HEK293 (cell line): ENCODE results near the gene MYLK4.

Source experiments
- CTCF ChIA-PET: fragments of 350-600 bp; formaldehyde crosslinking; extraction: SDS; loops from one replicate; lab custom pipeline; 2021; ENCODE audit warnings: antibody characterized with exemption; lab: Yijun Ruan, JAX
- POLR2A ChIA-PET: fragments of 300-600 bp; formaldehyde crosslinking; extraction: SDS; loops from one replicate; lab custom pipeline; 2020; ENCODE audit warnings: antibody characterized with exemption, inconsistent platforms; lab: Yijun Ruan, JAX
- H3K27ac ChIP-seq: fragments of 200-500 bp; sonication (Bioruptor generic); 2 replicates; pipeline ENCODE4 v1.5.1; 2014; ENCODE audit warnings: low read depth, low read length, control low read depth, inconsistent platforms; ENCODE audit errors: extremely low read depth
- H3K36me3 ChIP-seq, 2 experiments: fragments of 200-500 bp in 1 of 2; sonication (Bioruptor generic) in 1 of 2; 1 replicate in 1 of 2; 2 replicates in 1 of 2; pipeline ENCODE4 v1.5.1; 2014 to 2017; ENCODE audit warnings: inconsistent platforms in 2 of 2, low read length in 2 of 2; ENCODE audit not compliant: control insufficient read depth in 2 of 2, insufficient read depth in 1 of 2
- H3K4me1 ChIP-seq: fragments of 200-500 bp; sonication (Bioruptor generic); 2 replicates; pipeline ENCODE4 v1.5.1; 2014; ENCODE audit warnings: mild to moderate bottlenecking, low read length, inconsistent platforms; ENCODE audit not compliant: control insufficient read depth, insufficient read depth
- H3K4me3 ChIP-seq: 2 replicates; pipeline ENCODE4 v1.5.1; 2011; ENCODE audit warnings: low read depth, mild to moderate bottlenecking, control low read depth, low read length, moderate library complexity
- H3K9me3 ChIP-seq: fragments of 200-500 bp; sonication (Bioruptor generic); 2 replicates; pipeline ENCODE4 v1.5.1; 2014; ENCODE audit warnings: low read depth, low read length, inconsistent platforms; ENCODE audit not compliant: control insufficient read depth, insufficient read depth
- KLF17 ChIP-seq: fragments of 450-650 bp; formaldehyde crosslinking; IDR thresholded peaks from 2 replicates; pipeline ENCODE4 v1.5.1; 2016; ENCODE audit warnings: missing biosample characterization, missing genetic modification characterization
- REST ChIP-seq: fragments of 450-650 bp; formaldehyde crosslinking; IDR thresholded peaks from 2 replicates; pipeline ENCODE4 v1.5.1; 2016; ENCODE audit warnings: missing biosample characterization, missing genetic modification characterization
- SCRT2 ChIP-seq: fragments of 450-650 bp; formaldehyde crosslinking; IDR thresholded peaks from 2 replicates; pipeline ENCODE4 v1.5.1; 2016; ENCODE audit warnings: missing biosample characterization, missing genetic modification characterization
- ZBTB10 ChIP-seq: fragments of 450-650 bp; formaldehyde crosslinking; IDR thresholded peaks from 2 replicates; pipeline ENCODE4 v1.5.1; 2016; ENCODE audit warnings: missing biosample characterization, missing genetic modification characterization
- ZBTB20 ChIP-seq: fragments of 450-650 bp; formaldehyde crosslinking; IDR thresholded peaks from 2 replicates; pipeline ENCODE4 v1.5.1; 2016; ENCODE audit warnings: missing biosample characterization, missing genetic modification characterization
- ZNF114 ChIP-seq: fragments of 450-650 bp; formaldehyde crosslinking; IDR thresholded peaks from 2 replicates; pipeline ENCODE4 v1.5.0; 2017; ENCODE audit warnings: missing biosample characterization, missing genetic modification characterization
- ZNF140 ChIP-seq: fragments of 450-650 bp; formaldehyde crosslinking; IDR thresholded peaks from 2 replicates; pipeline ENCODE4 v1.5.1; 2016; ENCODE audit warnings: missing biosample characterization, missing genetic modification characterization
- ZNF174 ChIP-seq: fragments of 450-650 bp; formaldehyde crosslinking; IDR thresholded peaks from 2 replicates; pipeline ENCODE4 v1.5.0; 2017; ENCODE audit warnings: missing biosample characterization, mild to moderate bottlenecking, missing genetic modification characterization
- ZNF2 ChIP-seq: fragments of 450-650 bp; formaldehyde crosslinking; IDR thresholded peaks from 2 replicates; pipeline ENCODE4 v1.5.1; 2016; ENCODE audit warnings: missing biosample characterization, missing genetic modification characterization
- ZNF311 ChIP-seq: fragments of 450-650 bp; formaldehyde crosslinking; IDR thresholded peaks from 2 replicates; pipeline ENCODE4 v1.5.1; 2017; ENCODE audit warnings: missing biosample characterization, missing genetic modification characterization, borderline replicate concordance
- ZNF37A ChIP-seq: fragments of 450-650 bp; IDR thresholded peaks from 2 replicates; pipeline ENCODE4 v1.5.1; 2018; ENCODE audit warnings: missing biosample characterization, missing genetic modification characterization
- ZNF488 ChIP-seq: fragments of 450-650 bp; formaldehyde crosslinking; IDR thresholded peaks from 2 replicates; pipeline ENCODE4 v1.5.1; 2016; ENCODE audit warnings: missing biosample characterization, missing genetic modification characterization
- ZNF585B ChIP-seq: fragments of 450-650 bp; formaldehyde crosslinking; IDR thresholded peaks from 2 replicates; pipeline ENCODE4 v1.5.1; 2016; ENCODE audit warnings: missing biosample characterization, missing genetic modification characterization
- ZNF600 ChIP-seq: fragments of 450-650 bp; formaldehyde crosslinking; IDR thresholded peaks from 2 replicates; pipeline ENCODE4 v1.5.1; 2016; ENCODE audit warnings: missing biosample characterization, missing genetic modification characterization
- ZNF623 ChIP-seq: fragments of 450-650 bp; formaldehyde crosslinking; IDR thresholded peaks from 2 replicates; pipeline ENCODE4 v1.5.1; 2016; ENCODE audit warnings: missing biosample characterization, missing genetic modification characterization
- ZNF768 ChIP-seq: fragments of 450-650 bp; formaldehyde crosslinking; IDR thresholded peaks from 2 replicates; pipeline ENCODE4 v1.5.1; 2018; ENCODE audit warnings: missing biosample characterization, mild to moderate bottlenecking, missing genetic modification characterization
- ZSCAN5A ChIP-seq: fragments of 450-650 bp; formaldehyde crosslinking; IDR thresholded peaks from 2 replicates; pipeline ENCODE4 v1.5.1; 2016; ENCODE audit warnings: missing biosample characterization, missing genetic modification characterization

Gene MYLK4

GRCh38 chr6:2784930-2785329 is 34.2 kb upstream of the MYLK4 start (continued):
- TF ChIP-seq ZBTB10 (tag by site-specific recombination) (no peak), KLF17 (tag by site-specific recombination) (no peak), ZNF768 (tag by site-specific recombination) (no peak), ZNF488 (tag by site-specific recombination) (no peak), ZNF140 (tag by site-specific recombination) (no peak), ZNF174 (tag by site-specific recombination) (no peak), ZNF114 (tag by site-specific recombination) (no peak), ZNF37A (no peak), ZNF623 (tag by site-specific recombination) (no peak)
- TF ChIP-seq, all 188 proteins: peak for 0

GRCh38 chr6:2784061-2784460 is 33.3 kb upstream of the MYLK4 start:
- POLR2A ChIA-PET: interaction anchor here (0.5 to 2.1 kb wide), 3 partner anchors 12 to 567 kb away, joined by 4 to 5 read pairs (median 5); partner anchors contain the start of gene WRNIP1
- CTCF ChIA-PET: interaction anchor here (0.9 to 2.9 kb wide), 3 partner anchors 12 to 203 kb away, joined by 3 to 18 read pairs (median 9); no protein-coding TSS in a partner anchor
- Histone ChIP-seq H3K27ac (no peak overlapping the region), H3K4me3 (no peak overlapping the region), H3K4me1 (0 out of 2 replicates have a peak, but pooled peaks cover 2% of the 10 kb centered on the region), H3K9me3 (no peaks in the 10 kb centered on the region), H3K36me3 (peaks cover 0 to 76% of the 10 kb centered on the region in 2 experiments; a peak in 2 of 3 replicates)
- TF ChIP-seq ZBTB20 (tag by site-specific recombination): no peak
- TF ChIP-seq ZNF2 (tag by site-specific recombination): 0 out of 2 replicates have a peak, but pooled peaks have one; percentile 43
- TF ChIP-seq ZNF585B (tag by site-specific recombination): no peak

GRCh38 chr6:2783188-2783963 is 32.7 kb upstream of the MYLK4 start:
- no peak overlapping the region for H3K27ac ChIP-seq
- no peak for TF ChIP-seq ZSCAN5A (tag by site-specific recombination)
- TF ChIP-seq ZNF311: no peak
- 0 out of 2 replicates have a peak, but pooled peaks have one; percentile 11 for TF ChIP-seq ZNF600
- TF ChIP-seq REST (tag by site-specific recombination): peak; percentile 71
- peak; percentile 63; the same call in 1 of the 2 replicates for TF ChIP-seq SCRT2 (tag by site-specific recombination)
- 0 out of 2 replicates have a peak, but pooled peaks cover 2% of the 10 kb centered on the region for H3K4me1 ChIP-seq
- H3K4me3 ChIP-seq: no peak overlapping the region
- ChIA-PET CTCF (interaction anchor here (0.7 to 2.9 kb wide), 8 partner anchors 8 to 1186 kb away, joined by 3 to 18 read pairs (median 5); no protein-coding TSS in a partner anchor), POLR2A (interaction anchor here (0.5 to 2.1 kb wide), 3 partner anchors 11 to 568 kb away, joined by 4 to 5 read pairs (median 5); partner anchors contain the start of gene WRNIP1)
- H3K9me3 ChIP-seq: no peaks in the 10 kb centered on the region
- peaks cover 0 to 83% of the 10 kb centered on the region in 2 experiments; a peak in 2 of 3 replicates for H3K36me3 ChIP-seq
